SK-N-SH (cell line): ENCODE data around the gene FCN3. TPM values are rescaled to one million over a fixed set of nuclear protein-coding genes. Genes with fewer than 3 reads are reported as not detected.

ENCODE experiments used
- CTCF ChIA-PET: fragments of 300-600, 350-600 bp; formaldehyde crosslinking; extraction: SDS; loops from one replicate; lab custom pipeline; 2021; lab: Yijun Ruan, JAX
- POLR2A ChIA-PET: fragments of 350-600 bp; sonication (Branson Sonifier 250); formaldehyde crosslinking; extraction: SDS; loops from one replicate; lab custom pipeline; 2020; ENCODE audit warnings: antibody characterized with exemption, inconsistent platforms; lab: Yijun Ruan, JAX
- DNase-seq: peaks from one replicate; pipeline ENCODE4 v3.0.0; 2012
- H2AFZ ChIP-seq: fragments of 200-600 bp; sonication (generic); 2 replicates; pipeline ENCODE4 v1.8.1; 2016; ENCODE audit warnings: antibody characterized with exemption, mild to moderate bottlenecking, low read depth
- H3F3A ChIP-seq: fragments of 200-600 bp; sonication (generic); replicated peaks from 2 replicates; pipeline ENCODE3; 2016; ENCODE audit warnings: antibody characterized with exemption, mild to moderate bottlenecking; ENCODE audit not compliant: insufficient read depth
- H3K27ac ChIP-seq, 2 experiments: fragments of 200-500 bp in 1 of 2; fragments of 200-600 bp in 1 of 2; sonication (Bioruptor generic) in 1 of 2; sonication (generic), shearing (Covaris generic) in 1 of 2; 2 replicates each; pipeline versions ENCODE4 v1.5.1 to v1.6.1; 2014 to 2016; ENCODE audit warnings: low read depth in 2 of 2, inconsistent platforms in 1 of 2, low read length in 1 of 2, mild to moderate bottlenecking in 1 of 2, mixed read lengths in 1 of 2
- H3K27me3 ChIP-seq: fragments of 200-600 bp; sonication (generic), shearing (Covaris generic); 2 replicates; pipeline ENCODE4 v1.6.1; 2016; ENCODE audit warnings: mixed run types; ENCODE audit not compliant: insufficient read depth
- H3K36me3 ChIP-seq, 2 experiments: fragments of 200-500 bp in 1 of 2; fragments of 200-600 bp in 1 of 2; sonication (Bioruptor generic) in 1 of 2; sonication (generic) in 1 of 2; replicated peaks in 1 of 2; 2 replicates each; pipeline versions ENCODE3 to v1.5.1; 2014 to 2016; ENCODE audit warnings: low read length in 1 of 2, mild to moderate bottlenecking in 1 of 2; ENCODE audit not compliant: insufficient read depth in 2 of 2, control insufficient read depth in 1 of 2
- H3K4me1 ChIP-seq, 2 experiments: fragments of 200-500 bp in 1 of 2; fragments of 200-600 bp in 1 of 2; sonication (Bioruptor generic) in 1 of 2; sonication (generic), shearing (Covaris generic) in 1 of 2; 2 replicates each; pipeline versions ENCODE4 v1.5.1 to v1.6.1; 2014 to 2016; ENCODE audit warnings: low read depth in 1 of 2, low read length in 1 of 2, mixed run types in 1 of 2; ENCODE audit not compliant: insufficient read depth in 2 of 2, control insufficient read depth in 1 of 2
- H3K4me2 ChIP-seq: fragments of 200-600 bp; sonication (generic), shearing (Covaris generic); 2 replicates; pipeline ENCODE4 v1.6.1; 2017; ENCODE audit warnings: mixed run types
- H3K4me3 ChIP-seq, 2 experiments: fragments of 200-500 bp in 1 of 2; fragments of 200-600 bp in 1 of 2; sonication (Bioruptor generic) in 1 of 2; sonication (generic), shearing (Covaris generic) in 1 of 2; 2 replicates each; pipeline versions ENCODE4 v1.5.1 to v1.8.1; 2014 to 2016; ENCODE audit warnings: low read depth in 2 of 2, inconsistent platforms in 1 of 2, low read length in 1 of 2, mild to moderate bottlenecking in 1 of 2, mixed read lengths in 1 of 2, moderate library complexity in 1 of 2
- H3K79me2 ChIP-seq: fragments of 200-600 bp; sonication (generic); 2 replicates; pipeline ENCODE4 v1.8.1; 2017; ENCODE audit warnings: mild to moderate bottlenecking; ENCODE audit not compliant: insufficient read depth
- H3K9ac ChIP-seq: fragments of 200-600 bp; sonication (generic); 2 replicates; pipeline ENCODE4 v1.6.1; 2017; ENCODE audit warnings: mixed run types
- H3K9me2 ChIP-seq: fragments of 200-600 bp; sonication (generic); 2 replicates; pipeline ENCODE4 v1.6.1; 2017; ENCODE audit warnings: mixed run types
- H3K9me3 ChIP-seq: fragments of 200-600 bp; sonication (generic); 2 replicates; pipeline ENCODE4 v1.6.1; 2017; ENCODE audit warnings: mixed run types, mild to moderate bottlenecking, moderate library complexity
- H4K20me1 ChIP-seq: fragments of 200-600 bp; sonication (generic); 2 replicates; pipeline ENCODE4 v1.6.1; 2017; ENCODE audit warnings: mild to moderate bottlenecking, mixed run types; ENCODE audit not compliant: insufficient read depth
- CTCF ChIP-seq: fragments of 200-600 bp; sonication (generic); IDR thresholded peaks from 2 replicates; pipeline ENCODE4 v1.6.1; 2017; ENCODE audit warnings: antibody characterized with exemption, mild to moderate bottlenecking, moderate library complexity
- EZH2phosphoT487 ChIP-seq: fragments of 200-600 bp; sonication (generic); IDR thresholded peaks from 2 replicates; pipeline ENCODE4 v1.6.1; 2017; ENCODE audit warnings: low read depth, mixed run types, mild to moderate bottlenecking, antibody characterized with exemption, moderate library complexity, borderline replicate concordance
- FOXJ3 ChIP-seq: sonication (generic); formaldehyde crosslinking; IDR thresholded peaks from 2 replicates; pipeline ENCODE4 v1.5.1; 2020; ENCODE audit warnings: mild to moderate bottlenecking, missing genetic modification reagents
- GATA2 ChIP-seq: sonication (generic); formaldehyde crosslinking; IDR thresholded peaks from 2 replicates; pipeline ENCODE4 v1.5.0; 2020; ENCODE audit warnings: mild to moderate bottlenecking, missing genetic modification reagents
- JUND ChIP-seq: IDR thresholded peaks from 2 replicates; pipeline ENCODE4 v1.4.0; 2012
- NRF1 ChIP-seq: IDR thresholded peaks from 2 replicates; pipeline ENCODE4 v1.6.1; 2012; ENCODE audit warnings: low read depth, mild to moderate bottlenecking, low read length
- PBX3 ChIP-seq: IDR thresholded peaks from 2 replicates; pipeline ENCODE4; 2012
- POLR2AphosphoS5 ChIP-seq: IDR thresholded peaks from 2 replicates; pipeline ENCODE4 v1.6.1; 2012; ENCODE audit warnings: low read depth, low read length
- RAD21 ChIP-seq: IDR thresholded peaks from 2 replicates; pipeline ENCODE4 v1.6.1; 2012; ENCODE audit warnings: mild to moderate bottlenecking, low read length
- RCOR1 ChIP-seq: fragments of 150-350 bp; IDR thresholded peaks from 2 replicates; pipeline ENCODE4 v1.6.1; 2017; ENCODE audit warnings: antibody characterized with exemption, low read length
- SIN3A ChIP-seq: IDR thresholded peaks from 2 replicates; pipeline ENCODE4 v1.6.1; 2012; ENCODE audit warnings: low read depth, mild to moderate bottlenecking, low read length, moderate library complexity, borderline replicate concordance
- USF1 ChIP-seq: IDR thresholded peaks from 2 replicates; pipeline ENCODE4 v1.4.0; 2012; ENCODE audit warnings: low read depth, borderline replicate concordance
- USF2 ChIP-seq: fragments of 150-350 bp; IDR thresholded peaks from 2 replicates; pipeline ENCODE4 v1.6.1; 2017; ENCODE audit warnings: antibody characterized with exemption, low read length, low read depth, borderline replicate concordance
- YY1 ChIP-seq: IDR thresholded peaks from 2 replicates; pipeline ENCODE4 v1.4.0; 2012; ENCODE audit warnings: low read depth, mild to moderate bottlenecking
- WGBS: methylation state at CpG from one replicate; pipeline ENCODE4 v1.1.6; 2017; ENCODE audit warnings: low lambda C conversion rate; 5-methylcytosine and 5-hydroxymethylcytosine counted together
- polyA plus RNA-seq, 3 experiments: library from polyadenylated mRNA; depleted of rRNA; stranded (reverse); fragments of >200 nt; gene quantifications; 2 replicates each; pipeline ENCODE4 v1.2.3, GENCODE V29; 2012

The FCN3 gene
- polyA plus RNA-seq, 1 of the 3 experiments (the other 2 are of a cell fraction): not detected

GRCh38 chr1:27348861-27349783, 25.5 kb downstream of the FCN3 start:
- DNase-seq: peak; percentile 90
- H3F3A ChIP-seq: no peaks in the 10 kb centered on the region
- peak overlapping the region in 1 of 2 experiments; percentile 39; a peak in 2 of 4 replicates for H3K4me3 ChIP-seq
- H3K27ac ChIP-seq: no peak overlapping the region
- no peaks in the 10 kb centered on the region for H3K9me3 ChIP-seq
- no peaks in the 10 kb centered on the region for H3K9me2 ChIP-seq
- POLR2A ChIA-PET: interaction anchor here (1.1 to 2.6 kb wide), 4 partner anchors 9 to 48 kb away, joined by 4 to 15 read pairs (median 5); partner anchors contain the start of gene MAP3K6
- no peaks in the 10 kb centered on the region for H3K36me3 ChIP-seq
- TF ChIP-seq YY1: no peak
- TF ChIP-seq NRF1: no peak
- no peak for TF ChIP-seq POLR2AphosphoS5
- TF ChIP-seq RAD21: no peak
- TF ChIP-seq EZH2phosphoT487: no peak
- TF ChIP-seq FOXJ3 (CRISPR knock-in tag): no peak
- TF ChIP-seq USF1: no peak
- no peak for TF ChIP-seq CTCF
- no peak for TF ChIP-seq SIN3A
- TF ChIP-seq USF2: no peak
- no peak for TF ChIP-seq RCOR1
- no peak; the same call in 1 of the 2 replicates for TF ChIP-seq JUND
- TF ChIP-seq PBX3: no peak
- no peak for TF ChIP-seq GATA2 (CRISPR knock-in tag)
- 0 out of 2 replicates have a peak overlapping the region, but pooled peaks have one; percentile 47 for H3K4me2 ChIP-seq
- H3K79me2 ChIP-seq: no peaks in the 10 kb centered on the region
- no peaks in the 10 kb centered on the region for H3K27me3 ChIP-seq
- peaks cover 0 to 10% of the 10 kb centered on the region in 2 experiments; a peak in 1 of 4 replicates for H3K4me1 ChIP-seq
- H3K9ac ChIP-seq: no peak overlapping the region
- 56% methylated on average over 18 of the region's 51 CpGs for WGBS
- CTCF ChIA-PET: interaction anchor here (0.6 to 12.3 kb wide), 21 partner anchors 8 to 305 kb away, joined by 3 to 219 read pairs (median 4); partner anchors contain the start of genes MAP3K6 and SYTL1
- 0 out of 2 replicates have a peak overlapping the region, but pooled peaks have one; percentile 41 for H2AFZ ChIP-seq
- H4K20me1 ChIP-seq: no peaks in the 10 kb centered on the region
